Measurements from ENCODE around the gene CACNB3. TPM values are rescaled to one million over a fixed set of nuclear protein-coding genes. Genes with fewer than 3 reads are reported as not detected.

The CACNB3 gene
- total and polyA plus RNA-seq, 2 of the 8 experiments (the other 6 are each of a cell fraction or from before 2014, with no cell fraction given), result 12.5 to 16.0 TPM

GRCh38 chr12:48869191-48869590, 50.9 kb downstream of the CACNB3 start (continued):
- TF ChIP-seq CHD7 (IDR thresholded peaks at IDR 0.05; ENCODE audit: insufficient replicate concordance, low read length), result no peak
- TF ChIP-seq POLR2AphosphoS5 (IDR thresholded peaks at IDR 0.05; ENCODE audit: low read depth, low read length), result no peak
- TF ChIP-seq SP4 (IDR thresholded peaks at IDR 0.05; ENCODE audit: low read length), result no peak
- no peak for TF ChIP-seq BACH1 (IDR thresholded peaks at IDR 0.05; ENCODE audit: low read length)
- no peak for TF ChIP-seq RXRA (IDR thresholded peaks at IDR 0.05; ENCODE audit: insufficient read depth, low read depth, low read length)
- TF ChIP-seq JUN (IDR thresholded peaks at IDR 0.05; ENCODE audit: low read depth, low read length), result no peak
- no peak for TF ChIP-seq SIX5 (IDR thresholded peaks at IDR 0.05; ENCODE audit: low read depth, low read length)
- TF ChIP-seq ZNF274 (IDR thresholded peaks at IDR 0.05; ENCODE audit: borderline replicate concordance, extremely low read depth, low read length), result no peak
- TF ChIP-seq KDM4A (IDR thresholded peaks at IDR 0.05; ENCODE audit: low read depth, low read length, severe bottlenecking), result no peak
- no peak for TF ChIP-seq CTBP2 (IDR thresholded peaks at IDR 0.05; ENCODE audit: borderline replicate concordance, insufficient read depth, insufficient read length, low read length)
- no peak for TF ChIP-seq SAP30 (IDR thresholded peaks at IDR 0.05; ENCODE audit: insufficient read depth, insufficient replicate concordance, low read length)

All from H1 (cell line).